Measurements from ENCODE around the gene PDE4C. TPM values are rescaled to one million over a fixed set of nuclear protein-coding genes. Genes with fewer than 3 reads are reported as not detected.

PDE4C gene
- total and polyA plus RNA-seq, 9 of the 15 experiments (the other 6 are each of a cell fraction or from before 2014, with no cell fraction given), result 0.04 to 0.91 (median 0.20) TPM; not detected in 1

DNA sequence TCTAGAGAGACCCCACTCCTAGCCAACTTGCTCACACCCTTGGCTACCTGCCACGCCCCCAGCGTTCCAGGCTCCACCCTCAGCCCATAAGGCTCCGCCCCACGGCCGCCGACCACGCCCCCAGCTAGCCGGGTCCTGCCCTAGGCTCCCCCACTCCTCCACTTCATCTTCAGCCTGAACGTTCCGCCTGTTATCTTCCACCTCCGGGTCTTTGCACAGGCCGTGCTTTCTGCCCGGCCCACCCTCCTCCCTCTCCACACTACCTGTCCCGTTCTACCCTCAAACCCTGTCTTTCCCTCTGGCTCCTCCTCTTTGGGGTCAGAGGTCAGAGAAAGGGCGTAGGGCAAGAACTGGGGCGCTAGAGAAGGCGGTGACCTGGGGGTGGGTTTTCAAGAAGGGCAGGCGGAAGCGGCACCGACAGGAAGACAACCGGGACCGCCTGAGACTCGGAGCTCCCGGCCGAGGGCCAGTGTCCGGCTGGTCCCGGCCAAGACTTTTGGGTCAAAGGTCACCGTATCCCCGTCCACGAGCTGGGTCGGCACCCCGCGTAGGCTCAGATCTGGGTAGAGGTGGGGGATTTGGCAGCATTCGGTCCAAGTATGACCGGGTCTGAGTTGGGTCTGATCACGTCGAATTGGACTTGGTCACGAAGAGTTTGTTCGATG is 2.2 kb downstream of the PDE4C start (continued):
- TF ChIP-seq, protein P1, sequence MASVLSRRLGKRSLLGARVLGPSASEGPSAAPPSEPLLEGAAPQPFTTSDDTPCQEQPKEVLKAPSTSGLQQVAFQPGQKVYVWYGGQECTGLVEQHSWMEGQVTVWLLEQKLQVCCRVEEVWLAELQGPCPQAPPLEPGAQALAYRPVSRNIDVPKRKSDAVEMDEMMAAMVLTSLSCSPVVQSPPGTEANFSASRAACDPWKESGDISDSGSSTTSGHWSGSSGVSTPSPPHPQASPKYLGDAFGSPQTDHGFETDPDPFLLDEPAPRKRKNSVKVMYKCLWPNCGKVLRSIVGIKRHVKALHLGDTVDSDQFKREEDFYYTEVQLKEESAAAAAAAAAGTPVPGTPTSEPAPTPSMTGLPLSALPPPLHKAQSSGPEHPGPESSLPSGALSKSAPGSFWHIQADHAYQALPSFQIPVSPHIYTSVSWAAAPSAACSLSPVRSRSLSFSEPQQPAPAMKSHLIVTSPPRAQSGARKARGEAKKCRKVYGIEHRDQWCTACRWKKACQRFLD (CRISPR knock-in tag; IDR thresholded peaks at IDR 0.05), result peak; percentile 18; the same call in 1 of the 2 replicates
- TF ChIP-seq, protein P2, sequence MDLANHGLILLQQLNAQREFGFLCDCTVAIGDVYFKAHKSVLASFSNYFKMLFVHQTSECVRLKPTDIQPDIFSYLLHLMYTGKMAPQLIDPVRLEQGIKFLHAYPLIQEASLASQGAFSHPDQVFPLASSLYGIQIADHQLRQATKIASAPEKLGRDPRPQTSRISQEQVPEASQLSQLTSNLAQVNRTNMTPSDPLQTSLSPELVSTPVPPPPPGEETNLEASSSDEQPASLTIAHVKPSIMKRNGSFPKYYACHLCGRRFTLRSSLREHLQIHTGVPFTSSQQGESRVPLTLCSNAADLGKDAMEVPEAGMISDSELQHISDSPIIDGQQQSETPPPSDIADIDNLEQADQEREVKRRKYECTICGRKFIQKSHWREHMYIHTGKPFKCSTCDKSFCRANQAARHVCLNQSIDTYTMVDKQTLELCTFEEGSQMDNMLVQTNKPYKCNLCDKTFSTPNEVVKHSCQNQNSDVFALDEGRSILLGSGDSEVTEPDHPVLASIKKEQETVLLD (IDR thresholded peaks at IDR 0.05), result peak; percentile 92; the same call in 1 of the 2 replicates
- no peak for TF ChIP-seq SRSF7 (optimal IDR thresholded peaks at IDR 0.05; ENCODE audit: low read depth, low read length)
- TF ChIP-seq ZNF445 (CRISPR knock-in tag; IDR thresholded peaks at IDR 0.05; ENCODE audit: low read depth), result no peak
- TF ChIP-seq CHCHD3 (CRISPR knock-in tag; IDR thresholded peaks at IDR 0.05), result 0 out of 2 replicates have a peak, but pooled peaks have one; percentile 27
- TF ChIP-seq, protein P3, sequence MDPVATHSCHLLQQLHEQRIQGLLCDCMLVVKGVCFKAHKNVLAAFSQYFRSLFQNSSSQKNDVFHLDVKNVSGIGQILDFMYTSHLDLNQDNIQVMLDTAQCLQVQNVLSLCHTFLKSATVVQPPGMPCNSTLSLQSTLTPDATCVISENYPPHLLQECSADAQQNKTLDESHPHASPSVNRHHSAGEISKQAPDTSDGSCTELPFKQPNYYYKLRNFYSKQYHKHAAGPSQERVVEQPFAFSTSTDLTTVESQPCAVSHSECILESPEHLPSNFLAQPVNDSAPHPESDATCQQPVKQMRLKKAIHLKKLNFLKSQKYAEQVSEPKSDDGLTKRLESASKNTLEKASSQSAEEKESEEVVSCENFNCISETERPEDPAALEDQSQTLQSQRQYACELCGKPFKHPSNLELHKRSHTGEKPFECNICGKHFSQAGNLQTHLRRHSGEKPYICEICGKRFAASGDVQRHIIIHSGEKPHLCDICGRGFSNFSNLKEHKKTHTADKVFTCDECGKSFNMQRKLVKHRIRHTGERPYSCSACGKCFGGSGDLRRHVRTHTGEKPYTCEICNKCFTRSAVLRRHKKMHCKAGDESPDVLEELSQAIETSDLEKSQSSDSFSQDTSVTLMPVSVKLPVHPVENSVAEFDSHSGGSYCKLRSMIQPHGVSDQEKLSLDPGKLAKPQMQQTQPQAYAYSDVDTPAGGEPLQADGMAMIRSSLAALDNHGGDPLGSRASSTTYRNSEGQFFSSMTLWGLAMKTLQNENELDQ (CRISPR knock-in tag; IDR thresholded peaks at IDR 0.05; ENCODE audit: borderline replicate concordance), result no peak
- peak; percentile 86 for TF ChIP-seq GABPA (tag; conservative IDR thresholded peaks at IDR 0.05; ENCODE audit: low read depth)
- peak; percentile 31; the same call in 1 of the 2 replicates for TF ChIP-seq SIN3B (IDR thresholded peaks at IDR 0.05; ENCODE audit: low read depth)
- TF ChIP-seq ZNF436 (CRISPR knock-in tag; IDR thresholded peaks at IDR 0.05), result no peak
- peak; percentile 95 for TF ChIP-seq NCOA1 (IDR thresholded peaks at IDR 0.05; ENCODE audit: low read depth)
- no peak for TF ChIP-seq BRCA1 (IDR thresholded peaks at IDR 0.05)
- no peak for TF ChIP-seq BRCA1 (CRISPR knock-in tag; IDR thresholded peaks at IDR 0.05)
- peak; percentile 71 for TF ChIP-seq SUPT5H (IDR thresholded peaks at IDR 0.05)
- no peak for TF ChIP-seq ILK (tag; IDR thresholded peaks at IDR 0.05; ENCODE audit: borderline replicate concordance, low read depth)
- no peak for TF ChIP-seq TCFL5 (CRISPR knock-in tag; conservative IDR thresholded peaks at IDR 0.05)
- 0 out of 2 replicates have a peak, but pooled peaks have one; percentile 52 for TF ChIP-seq KAT7 (CRISPR knock-in tag; IDR thresholded peaks at IDR 0.05; ENCODE audit: borderline replicate concordance)
- TF ChIP-seq, protein P4, sequence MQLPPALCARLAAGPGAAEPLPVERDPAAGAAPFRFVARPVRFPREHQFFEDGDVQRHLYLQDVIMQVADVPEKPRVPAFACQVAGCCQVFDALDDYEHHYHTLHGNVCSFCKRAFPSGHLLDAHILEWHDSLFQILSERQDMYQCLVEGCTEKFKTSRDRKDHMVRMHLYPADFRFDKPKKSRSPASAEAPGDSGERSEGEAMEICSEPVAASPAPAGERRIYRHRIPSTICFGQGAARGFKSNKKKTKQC (CRISPR knock-in tag; IDR thresholded peaks at IDR 0.05), result peak; percentile 93; the same call in 1 of the 2 replicates
- TF ChIP-seq CXXC5 (CRISPR knock-in tag; IDR thresholded peaks at IDR 0.05), result peak; percentile 76
- peak; percentile 73; the same call in 1 of the 2 replicates for TF ChIP-seq ZKSCAN1 (IDR thresholded peaks at IDR 0.05; ENCODE audit: low read depth, low read length)
- TF ChIP-seq ZEB2 (IDR thresholded peaks at IDR 0.05), result peak; percentile 92
- no peak for TF ChIP-seq ZNF57 (CRISPR knock-in tag; IDR thresholded peaks at IDR 0.05)
- TF ChIP-seq, protein P5, sequence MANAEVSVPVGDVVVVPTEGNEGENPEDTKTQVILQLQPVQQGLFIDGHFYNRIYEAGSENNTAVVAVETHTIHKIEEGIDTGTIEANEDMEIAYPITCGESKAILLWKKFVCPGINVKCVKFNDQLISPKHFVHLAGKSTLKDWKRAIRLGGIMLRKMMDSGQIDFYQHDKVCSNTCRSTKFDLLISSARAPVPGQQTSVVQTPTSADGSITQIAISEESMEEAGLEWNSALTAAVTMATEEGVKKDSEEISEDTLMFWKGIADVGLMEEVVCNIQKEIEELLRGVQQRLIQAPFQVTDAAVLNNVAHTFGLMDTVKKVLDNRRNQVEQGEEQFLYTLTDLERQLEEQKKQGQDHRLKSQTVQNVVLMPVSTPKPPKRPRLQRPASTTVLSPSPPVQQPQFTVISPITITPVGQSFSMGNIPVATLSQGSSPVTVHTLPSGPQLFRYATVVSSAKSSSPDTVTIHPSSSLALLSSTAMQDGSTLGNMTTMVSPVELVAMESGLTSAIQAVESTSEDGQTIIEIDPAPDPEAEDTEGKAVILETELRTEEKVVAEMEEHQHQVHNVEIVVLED (CRISPR knock-in tag; IDR thresholded peaks at IDR 0.05), result peak; percentile 48; the same call in 1 of the 2 replicates
